Measurements from ENCODE around the gene SLC26A1. TPM values are rescaled to one million over a fixed set of nuclear protein-coding genes. Genes with fewer than 3 reads are reported as not detected.
A peak's percentile ranks its signal among the peaks of the same experiment; 100 is the strongest.
"Not testable (repeated sequence)": the region's sequence is repeated elsewhere in the genome, so short reads cannot be mapped to it uniquely, and the experiment has no call there.

SLC26A1 gene
- total RNA-seq, 1 experiment from 2014 or later = 0.16 TPM

DNA sequence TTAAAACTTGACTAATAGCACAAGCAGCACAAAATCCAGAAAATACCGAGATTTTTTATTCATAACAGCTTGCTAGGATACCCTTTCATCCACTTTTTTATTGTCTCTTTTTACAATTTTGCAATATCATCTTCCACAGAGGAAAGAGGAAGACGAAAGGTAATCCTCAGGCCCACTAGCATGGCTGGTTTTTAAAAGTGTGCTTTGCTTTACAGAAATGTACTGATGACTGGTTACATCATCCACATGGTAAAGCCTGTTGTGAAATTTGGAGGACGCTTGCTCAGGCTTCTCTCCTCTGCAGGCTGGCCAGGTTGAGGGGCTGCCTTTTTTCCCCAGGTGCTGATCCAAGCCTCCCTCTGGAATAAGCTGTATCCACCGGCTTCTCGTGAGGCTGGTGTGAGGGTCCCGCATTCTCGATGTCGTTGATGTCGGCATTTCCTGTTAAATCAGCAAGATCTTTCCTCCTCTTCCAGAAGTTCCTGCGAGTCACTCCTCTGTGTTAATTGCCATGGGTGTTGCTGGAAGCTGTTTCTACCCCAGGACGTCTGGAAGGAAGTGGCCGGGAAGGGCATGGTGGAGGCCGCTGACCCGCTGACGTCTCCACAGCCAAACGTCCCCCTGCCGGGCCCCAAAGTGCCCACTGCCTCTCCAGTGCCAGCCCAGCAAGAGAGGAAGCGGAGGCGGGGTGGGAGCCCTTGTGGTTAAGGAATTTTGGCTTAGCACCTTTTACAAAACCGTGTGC lies 14.1 kb downstream of the SLC26A1 start:
- intact Hi-C loops (cut with micrococcal nuclease) = no loop called here
- Mint-ChIP-seq H3K4me1 (ENCODE audit: insufficient read depth, unreplicated experiment) (no peaks in the 10 kb centered on the region), H3K4me3 (ENCODE audit: unreplicated experiment) (no peak overlapping the region), H3K27me3 (ENCODE audit: insufficient read depth, unreplicated experiment) (no peaks in the 10 kb centered on the region), H3K27ac (ENCODE audit: low read depth, unreplicated experiment) (no peak overlapping the region), H3K36me3 (ENCODE audit: insufficient read depth, unreplicated experiment) (no peaks in the 10 kb centered on the region), H3K9me3 (ENCODE audit: unreplicated experiment) (no peaks in the 10 kb centered on the region)
- BruUV-seq (replicated peaks) = no TSS peak
- ChIA-PET POLR2A (interaction anchor here (1.2 to 1.6 kb wide), 4 partner anchors 8 to 321 kb away, joined by 3 to 8 read pairs (median 5); partner anchors contain the start of genes GAK, IDUA and TMEM175), CTCF (no interaction called here)
- TF ChIP-seq, protein P1, sequence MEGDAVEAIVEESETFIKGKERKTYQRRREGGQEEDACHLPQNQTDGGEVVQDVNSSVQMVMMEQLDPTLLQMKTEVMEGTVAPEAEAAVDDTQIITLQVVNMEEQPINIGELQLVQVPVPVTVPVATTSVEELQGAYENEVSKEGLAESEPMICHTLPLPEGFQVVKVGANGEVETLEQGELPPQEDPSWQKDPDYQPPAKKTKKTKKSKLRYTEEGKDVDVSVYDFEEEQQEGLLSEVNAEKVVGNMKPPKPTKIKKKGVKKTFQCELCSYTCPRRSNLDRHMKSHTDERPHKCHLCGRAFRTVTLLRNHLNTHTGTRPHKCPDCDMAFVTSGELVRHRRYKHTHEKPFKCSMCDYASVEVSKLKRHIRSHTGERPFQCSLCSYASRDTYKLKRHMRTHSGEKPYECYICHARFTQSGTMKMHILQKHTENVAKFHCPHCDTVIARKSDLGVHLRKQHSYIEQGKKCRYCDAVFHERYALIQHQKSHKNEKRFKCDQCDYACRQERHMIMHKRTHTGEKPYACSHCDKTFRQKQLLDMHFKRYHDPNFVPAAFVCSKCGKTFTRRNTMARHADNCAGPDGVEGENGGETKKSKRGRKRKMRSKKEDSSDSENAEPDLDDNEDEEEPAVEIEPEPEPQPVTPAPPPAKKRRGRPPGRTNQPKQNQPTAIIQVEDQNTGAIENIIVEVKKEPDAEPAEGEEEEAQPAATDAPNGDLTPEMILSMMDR (IDR thresholded peaks at IDR 0.05; ENCODE audit: unreplicated experiment) = no peak
- DNase-seq (ENCODE audit: unreplicated experiment) = peak; percentile 63

DNA sequence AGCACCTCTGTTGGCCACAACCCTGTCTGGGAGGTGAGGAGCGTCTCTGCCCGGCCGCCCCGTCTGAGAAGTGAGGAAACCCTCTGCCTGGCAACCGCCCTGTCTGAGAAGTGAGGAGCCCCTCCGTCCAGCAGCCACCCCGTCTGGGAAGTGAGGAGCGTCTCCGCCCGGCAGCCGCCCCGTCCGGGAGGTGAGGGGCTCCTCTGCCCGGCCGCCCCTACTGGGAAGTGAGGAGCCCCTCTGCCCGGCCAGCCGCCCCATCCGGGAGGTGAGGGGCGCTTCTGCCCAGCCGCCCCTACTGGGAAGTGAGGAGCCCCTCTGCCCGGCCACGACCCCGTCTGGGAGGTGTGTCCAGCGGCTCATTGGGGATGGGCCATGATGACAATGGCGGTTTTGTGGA lies 17.2 kb downstream of the SLC26A1 start:
- H3K27me3 Mint-ChIP-seq (ENCODE audit: insufficient read depth, unreplicated experiment); DNase-seq (ENCODE audit: unreplicated experiment); H3K9me3 Mint-ChIP-seq (ENCODE audit: unreplicated experiment); intact Hi-C loops (cut with micrococcal nuclease); H3K27ac Mint-ChIP-seq (ENCODE audit: low read depth, unreplicated experiment); H3K36me3 Mint-ChIP-seq (ENCODE audit: insufficient read depth, unreplicated experiment); H3K4me3 Mint-ChIP-seq (ENCODE audit: unreplicated experiment); POLR2A ChIA-PET; H3K4me1 Mint-ChIP-seq (ENCODE audit: insufficient read depth, unreplicated experiment); CTCF ChIA-PET; BruUV-seq (replicated peaks): not testable (repeated sequence)

DNA sequence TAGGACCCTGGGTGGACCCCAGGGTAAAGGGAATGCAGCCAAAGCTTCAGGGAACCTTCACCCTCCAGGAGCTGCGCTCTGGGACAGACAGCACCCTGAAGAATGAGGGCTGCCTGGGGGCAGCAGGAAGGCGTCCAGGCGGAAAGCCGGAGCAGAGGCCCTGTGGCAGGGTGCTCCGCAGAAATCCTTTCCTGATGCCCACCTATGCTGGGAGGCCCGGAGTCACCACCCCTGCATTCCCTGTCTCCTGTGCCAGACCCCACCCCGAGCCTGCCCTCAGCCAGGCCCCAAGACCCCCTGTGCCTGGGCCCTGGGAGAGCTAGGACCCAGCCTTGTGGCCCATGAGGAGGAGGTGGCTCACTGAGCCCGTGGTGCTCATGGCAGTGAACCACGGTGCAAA lies 18.5 kb downstream of the SLC26A1 start:
- BruUV-seq (replicated peaks) = no TSS peak
- Mint-ChIP-seq H3K9me3 (ENCODE audit: unreplicated experiment) (no peaks in the 10 kb centered on the region), H3K4me3 (ENCODE audit: unreplicated experiment) (no peak overlapping the region), H3K4me1 (ENCODE audit: insufficient read depth, unreplicated experiment) (peaks cover 5% of the 10 kb centered on the region), H3K27ac (ENCODE audit: low read depth, unreplicated experiment) (no peak overlapping the region), H3K27me3 (ENCODE audit: insufficient read depth, unreplicated experiment) (no peaks in the 10 kb centered on the region), H3K36me3 (ENCODE audit: insufficient read depth, unreplicated experiment) (no peaks in the 10 kb centered on the region)
- DNase-seq (ENCODE audit: unreplicated experiment) = no peak
- TF ChIP-seq, protein P1 (IDR thresholded peaks at IDR 0.05; ENCODE audit: unreplicated experiment) = no peak
- POLR2A ChIA-PET = interaction anchor here (0.6 to 0.9 kb wide), 2 partner anchors 10 to 13 kb away, joined by 3 read pairs; no protein-coding TSS in a partner anchor
- intact Hi-C loops (cut with micrococcal nuclease) = no loop called here
- CTCF ChIA-PET = no interaction called here

DNA sequence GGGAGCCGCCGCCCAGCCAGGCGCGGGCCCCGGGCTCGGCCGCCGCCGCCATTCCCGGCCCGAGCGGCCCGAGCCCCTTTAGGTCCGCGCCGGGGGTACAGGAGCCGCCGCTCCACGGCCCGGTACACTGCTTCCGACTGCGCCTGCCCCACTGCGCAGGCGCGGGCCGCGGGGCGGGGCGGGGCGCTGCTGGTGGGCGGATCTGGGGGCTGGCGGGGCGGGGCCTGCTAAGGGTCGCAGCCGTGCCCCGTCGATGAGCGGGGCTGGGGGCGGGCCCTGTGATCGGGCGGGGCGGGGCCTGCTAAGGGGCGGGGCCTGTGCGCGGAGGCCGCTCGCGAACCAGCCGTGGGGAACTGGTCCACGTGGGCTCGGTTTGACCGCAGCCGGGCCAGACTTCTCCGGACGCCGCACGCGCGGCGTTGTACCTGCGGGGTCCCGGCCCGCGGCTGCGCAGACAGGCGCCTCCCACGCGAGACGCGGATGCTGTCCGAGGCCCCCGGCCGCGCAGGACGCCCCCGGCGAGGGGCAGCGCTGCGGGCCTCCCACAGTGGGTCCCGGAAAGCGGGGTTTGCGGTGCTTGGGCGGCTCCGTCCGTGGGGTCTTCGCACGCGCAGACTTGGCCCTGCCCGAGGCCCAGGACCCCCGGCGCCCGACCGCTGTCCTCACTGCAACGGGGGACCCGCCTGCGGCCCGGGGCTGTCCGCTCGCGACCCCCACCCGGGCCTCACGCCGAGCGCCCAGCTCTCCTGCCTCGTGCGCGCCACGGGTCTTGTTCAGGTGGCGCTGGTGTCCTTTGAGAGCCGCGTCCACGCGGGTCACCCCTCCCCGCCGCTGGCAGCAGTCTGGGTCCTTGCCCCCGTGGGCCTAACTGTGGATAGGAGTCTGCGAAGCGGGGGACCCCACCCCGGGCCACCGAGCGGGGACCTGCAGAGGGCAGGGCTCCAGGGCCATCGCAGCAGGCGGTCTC lies 19.5 kb downstream of the SLC26A1 start, which contains the start of gene DGKQ:
Gene DGKQ, minus strand, starts transcription at position 139 of the 967 bp plus-strand sequence. Its CDS starts 87 bp downstream, at position 52.
- DNase-seq (ENCODE audit: unreplicated experiment) = peak; percentile 83
- BruUV-seq (replicated peaks) = no TSS peak
- POLR2A ChIA-PET = interaction anchor here (1.1 to 2.5 kb wide), 3 partner anchors 14 to 42 kb away, joined by 3 to 10 read pairs (median 3); partner anchors contain the start of genes GAK and TMEM175
- no peak within 1 kb of the TSS for H3K27ac Mint-ChIP-seq (ENCODE audit: low read depth, unreplicated experiment)
- TF ChIP-seq, protein P1 (IDR thresholded peaks at IDR 0.05; ENCODE audit: unreplicated experiment) = no peak
- no peaks in the 10 kb centered on the region for H3K36me3 Mint-ChIP-seq (ENCODE audit: insufficient read depth, unreplicated experiment)
- intact Hi-C loops (cut with micrococcal nuclease) = no loop called here
- H3K4me1 Mint-ChIP-seq (ENCODE audit: insufficient read depth, unreplicated experiment) = peaks cover 5% of the 10 kb centered on the region
- H3K27me3 Mint-ChIP-seq (ENCODE audit: insufficient read depth, unreplicated experiment) = no peaks in the 10 kb centered on the region
- CTCF ChIA-PET = no interaction called here
- no peaks in the 10 kb centered on the region for H3K9me3 Mint-ChIP-seq (ENCODE audit: unreplicated experiment)
- peak within 1 kb of the TSS; percentile 66 for H3K4me3 Mint-ChIP-seq (ENCODE audit: unreplicated experiment)
